ENCODE data around the gene MRGPRX4.

MRGPRX4 gene

DNA sequence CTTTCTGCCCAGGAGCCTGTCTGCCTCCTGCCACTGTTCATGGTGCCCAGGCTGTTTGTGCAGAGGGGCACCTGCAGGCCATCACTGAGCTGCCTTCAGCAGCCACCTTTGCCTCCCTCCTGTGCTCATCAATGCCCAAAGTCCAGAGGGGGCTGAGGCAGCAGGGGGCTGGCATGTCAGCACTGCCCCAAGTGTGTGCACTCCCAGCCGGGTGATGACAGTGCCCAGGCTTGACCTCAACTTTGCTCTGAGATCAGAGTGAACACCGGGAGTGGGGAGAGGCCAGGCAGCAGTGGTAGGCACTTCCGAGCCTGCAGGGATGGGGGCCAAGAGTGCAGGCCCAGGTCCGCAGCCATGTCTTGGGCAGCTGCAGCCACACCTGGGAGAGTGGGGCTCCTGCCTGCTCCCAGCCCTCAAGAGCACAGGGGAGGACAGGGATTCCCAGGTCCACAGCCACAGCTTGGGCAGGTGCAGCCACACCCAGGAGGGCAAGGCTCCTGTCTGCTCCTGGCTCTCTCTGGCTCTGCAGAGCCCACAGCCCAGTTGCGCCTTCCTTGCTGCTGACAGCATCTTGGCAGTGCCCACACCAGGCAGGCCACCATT lies 48.7 kb downstream of the MRGPRX4 start:
- TF ChIP-seq, protein P1, sequence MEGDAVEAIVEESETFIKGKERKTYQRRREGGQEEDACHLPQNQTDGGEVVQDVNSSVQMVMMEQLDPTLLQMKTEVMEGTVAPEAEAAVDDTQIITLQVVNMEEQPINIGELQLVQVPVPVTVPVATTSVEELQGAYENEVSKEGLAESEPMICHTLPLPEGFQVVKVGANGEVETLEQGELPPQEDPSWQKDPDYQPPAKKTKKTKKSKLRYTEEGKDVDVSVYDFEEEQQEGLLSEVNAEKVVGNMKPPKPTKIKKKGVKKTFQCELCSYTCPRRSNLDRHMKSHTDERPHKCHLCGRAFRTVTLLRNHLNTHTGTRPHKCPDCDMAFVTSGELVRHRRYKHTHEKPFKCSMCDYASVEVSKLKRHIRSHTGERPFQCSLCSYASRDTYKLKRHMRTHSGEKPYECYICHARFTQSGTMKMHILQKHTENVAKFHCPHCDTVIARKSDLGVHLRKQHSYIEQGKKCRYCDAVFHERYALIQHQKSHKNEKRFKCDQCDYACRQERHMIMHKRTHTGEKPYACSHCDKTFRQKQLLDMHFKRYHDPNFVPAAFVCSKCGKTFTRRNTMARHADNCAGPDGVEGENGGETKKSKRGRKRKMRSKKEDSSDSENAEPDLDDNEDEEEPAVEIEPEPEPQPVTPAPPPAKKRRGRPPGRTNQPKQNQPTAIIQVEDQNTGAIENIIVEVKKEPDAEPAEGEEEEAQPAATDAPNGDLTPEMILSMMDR (IDR thresholded peaks at IDR 0.05; ENCODE audit: insufficient read depth, missing control alignments), result no peak
- no peak for DNase-seq (ENCODE audit: insufficient read length, low spot score)
- FAIRE-seq, result no peak

DNA sequence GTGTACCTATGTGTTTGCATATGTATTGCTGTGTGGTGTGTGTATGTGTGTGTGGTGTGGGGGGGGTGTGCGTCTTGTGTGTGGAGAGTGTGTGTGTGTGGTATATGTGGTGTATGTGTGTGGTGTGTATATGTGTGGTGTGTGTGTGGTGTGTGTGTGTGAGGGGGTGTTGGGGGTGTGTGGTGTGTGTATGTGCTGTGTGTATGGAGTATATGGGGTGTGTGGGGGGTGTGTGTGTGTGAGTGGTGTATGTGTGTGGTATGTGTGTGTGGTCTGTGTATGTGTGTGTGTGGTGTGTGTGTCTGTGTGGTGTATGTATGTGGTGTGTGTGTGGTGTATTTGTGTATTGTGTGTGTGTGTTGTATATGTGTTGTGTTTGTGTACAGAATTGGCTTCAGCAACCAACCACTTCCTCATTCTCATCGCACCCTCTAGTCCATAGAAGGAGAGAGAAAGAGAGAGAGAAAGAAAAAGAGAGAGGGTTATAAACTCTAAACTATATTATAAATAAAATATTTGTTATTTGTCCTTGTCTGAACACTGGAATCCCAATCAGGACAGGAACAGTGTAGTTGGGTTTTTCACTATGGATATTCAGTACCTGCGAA lies 50.3 kb downstream of the MRGPRX4 start:
- FAIRE-seq (peak; percentile 55), DNase-seq (ENCODE audit: insufficient read length, low spot score) (no peak)
- TF ChIP-seq, protein P1 (IDR thresholded peaks at IDR 0.05; ENCODE audit: insufficient read depth, missing control alignments), result no peak
